ENCODE measurements around the gene ISM2.

- TF ChIP-seq REST (IDR thresholded peaks at IDR 0.05; ENCODE audit: low read depth, low read length) (no peak), POLR2AphosphoS5 (IDR thresholded peaks at IDR 0.05; ENCODE audit: low read depth, low read length) (no peak), EZH2phosphoT487 (IDR thresholded peaks at IDR 0.05; ENCODE audit: borderline replicate concordance, low read depth) (no peak), CTCF (IDR thresholded peaks at IDR 0.05) (no peak), TAF1 (IDR thresholded peaks at IDR 0.05; ENCODE audit: borderline replicate concordance, low read depth, low read length) (no peak), EP300 (IDR thresholded peaks at IDR 0.05; ENCODE audit: borderline replicate concordance in 1 of 2, low read depth in 1 of 2, low read length in 1 of 2) (no peak), PBX3 (IDR thresholded peaks at IDR 0.05) (no peak), USF2 (IDR thresholded peaks at IDR 0.05; ENCODE audit: borderline replicate concordance, low read depth, low read length) (no peak), RAD21 (IDR thresholded peaks at IDR 0.05; ENCODE audit: low read length) (no peak), YY1 (IDR thresholded peaks at IDR 0.05; ENCODE audit: low read depth) (no peak), CHD2 (IDR thresholded peaks at IDR 0.05; ENCODE audit: low read length, partially characterized antibody) (no peak), TEAD4 (IDR thresholded peaks at IDR 0.05; ENCODE audit: borderline replicate concordance, insufficient read depth) (no peak), ELF1 (IDR thresholded peaks at IDR 0.05) (no peak)
These were observed 21.9 kb upstream of the ISM2 start for GRCh38 chr14:77520555-77520954.
